G401 (cell line): Measurements from ENCODE around the gene PRG2. TPM values are rescaled to one million over a fixed set of nuclear protein-coding genes. Genes with fewer than 3 reads are reported as not detected.

ENCODE experiments used
- DNase-seq: peaks from one replicate; pipeline ENCODE4 v3.0.0-alpha.2; 2015; ENCODE audit warnings: low spot score
- in situ Hi-C: cut with HindIII; loops from 2 replicates; pipeline ENCODE4 v1.10.0; 2016; ENCODE audit warnings: low sequenced_read_pairs, mixed read lengths
- total RNA-seq: library from RNA; depleted of rRNA; stranded (reverse); fragments of >200 nt; shearing (Covaris generic); gene quantifications from 2 replicates; pipeline ENCODE4 v1.2.3, GENCODE V29; 2014

Gene PRG2
- total RNA-seq, 1 experiment from 2014 or later: not detected

DNA sequence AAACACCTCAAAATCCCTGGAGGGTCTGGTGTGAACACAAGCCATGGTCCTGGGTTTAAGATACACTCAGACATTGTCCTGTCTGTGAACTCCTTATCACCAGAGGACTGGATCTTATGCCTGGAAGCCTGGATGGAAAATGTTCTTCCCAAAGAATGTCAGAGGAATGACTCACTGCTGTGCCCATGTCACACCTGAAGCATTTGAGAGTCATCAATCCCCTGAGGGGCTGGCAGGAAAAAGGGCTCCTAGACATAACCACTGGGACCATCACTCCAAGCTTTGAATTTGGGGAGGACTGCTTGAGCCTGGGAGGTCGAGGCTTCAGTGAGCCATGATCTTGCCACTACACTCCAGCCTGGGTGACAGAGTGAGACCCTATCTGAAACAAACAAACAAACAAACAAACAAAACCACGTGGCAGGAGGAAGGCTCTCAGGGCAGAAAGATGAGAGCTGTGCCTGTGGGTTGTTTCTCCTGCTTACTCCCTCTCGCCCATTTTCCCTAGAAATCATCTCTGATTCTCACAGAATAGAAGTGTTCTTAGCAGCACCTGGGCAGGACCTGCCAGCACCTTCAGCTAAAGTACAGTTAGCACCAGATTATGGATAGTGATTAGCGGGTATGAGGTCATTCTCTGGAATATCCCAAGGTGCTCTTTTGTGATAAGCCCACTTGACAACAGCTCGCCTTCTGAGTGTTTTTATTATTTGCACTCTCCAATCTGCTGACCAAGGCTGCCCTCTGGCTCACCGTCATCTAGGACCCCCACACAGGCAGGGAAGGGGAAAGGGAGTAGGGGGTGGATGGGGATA, 11.9 kb upstream of the PRG2 start:
- DNase-seq: no peak
- in situ Hi-C loops: no loop called here

DNA sequence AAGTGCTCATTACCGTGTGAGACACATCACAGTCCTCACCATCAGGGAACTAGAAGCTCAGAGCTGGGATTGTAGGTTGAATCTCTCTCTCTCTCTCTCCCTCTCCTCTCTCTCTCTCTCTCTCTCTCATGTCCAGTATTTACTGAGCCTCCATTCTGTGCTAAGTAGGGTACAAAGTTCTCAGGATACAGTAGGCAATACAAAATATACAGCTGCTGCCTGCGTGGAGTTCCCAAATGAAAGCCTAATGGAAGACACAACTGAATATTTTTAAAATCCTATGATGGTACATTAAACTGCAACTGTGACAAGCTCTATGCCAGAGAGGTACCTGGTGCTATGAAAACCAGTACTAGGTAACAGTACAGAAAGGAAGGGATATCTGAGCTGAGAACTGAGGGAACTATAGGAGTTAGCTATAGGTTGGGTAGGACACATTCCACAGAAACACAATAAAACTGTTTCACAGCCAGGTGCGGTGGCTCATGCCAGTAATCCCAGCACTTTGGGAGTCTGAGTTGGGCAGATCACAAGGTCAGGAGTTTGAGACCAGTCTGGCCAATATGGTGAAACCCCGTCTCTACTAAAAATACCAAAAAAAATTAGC, 9.6 kb upstream of the PRG2 start:
- DNase-seq: no peak
- in situ Hi-C loops: no loop called here

DNA sequence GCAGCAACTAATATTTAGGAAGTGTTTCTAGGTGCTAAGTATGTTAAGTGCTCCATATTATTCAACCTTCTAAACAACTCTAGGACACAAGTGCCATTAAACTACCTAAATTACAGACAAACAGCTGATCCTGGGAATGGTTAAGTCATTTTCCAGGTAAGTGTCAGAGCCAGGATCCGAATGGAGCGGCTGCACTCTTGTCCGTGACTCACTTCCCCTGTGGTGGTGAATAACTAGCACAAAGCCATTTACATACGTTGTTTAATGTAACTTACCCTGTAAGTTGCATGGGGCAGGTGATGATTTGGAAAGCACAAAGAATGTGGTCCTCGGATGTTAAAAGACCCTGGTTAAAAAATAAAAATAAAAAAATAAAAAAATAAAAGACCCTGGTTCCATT, 8.8 kb upstream of the PRG2 start:
- no peak for DNase-seq
- in situ Hi-C loops: no loop called here

GRCh38 chr11:57397394-57397990, 7.0 kb upstream of the PRG2 start:
- in situ Hi-C loops: no loop called here
- DNase-seq: no peak

GRCh38 chr11:57396744-57397143, 6.3 kb upstream of the PRG2 start:
- in situ Hi-C loops: no loop called here
- no peak for DNase-seq

GRCh38 chr11:57395905-57396623, 5.6 kb upstream of the PRG2 start:
- in situ Hi-C loops: no loop called here

GRCh38 chr11:57394203-57394965, 3.9 kb upstream of the PRG2 start:
- in situ Hi-C loops: no loop called here
- no peak for DNase-seq

More at GRCh38 chr11:57395905-57396623, 5.6 kb upstream of the PRG2 start:
- no peak for DNase-seq

DNA sequence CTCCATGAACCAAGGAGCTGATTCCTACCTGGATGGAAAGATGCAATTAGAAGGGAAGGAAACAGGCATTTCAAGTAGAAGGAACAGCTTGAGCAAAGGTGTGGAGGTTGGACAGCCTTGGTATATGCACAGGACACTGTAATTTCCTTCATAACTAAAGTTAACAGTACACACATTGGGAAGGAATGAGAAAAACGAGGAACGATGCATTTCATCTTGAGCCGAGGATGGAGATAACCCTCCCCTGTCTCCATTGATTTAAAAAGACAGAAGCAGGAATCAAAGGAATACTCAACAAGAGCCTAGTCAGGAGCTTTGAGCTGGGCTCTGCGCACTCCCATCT, 2.3 kb upstream of the PRG2 start:
- in situ Hi-C loops: no loop called here
- DNase-seq: no peak

- DNase-seq: no peak
- in situ Hi-C loops: no loop called here
Measured at GRCh38 chr11:57392066-57392762, 1.8 kb upstream of the PRG2 start.

DNA sequence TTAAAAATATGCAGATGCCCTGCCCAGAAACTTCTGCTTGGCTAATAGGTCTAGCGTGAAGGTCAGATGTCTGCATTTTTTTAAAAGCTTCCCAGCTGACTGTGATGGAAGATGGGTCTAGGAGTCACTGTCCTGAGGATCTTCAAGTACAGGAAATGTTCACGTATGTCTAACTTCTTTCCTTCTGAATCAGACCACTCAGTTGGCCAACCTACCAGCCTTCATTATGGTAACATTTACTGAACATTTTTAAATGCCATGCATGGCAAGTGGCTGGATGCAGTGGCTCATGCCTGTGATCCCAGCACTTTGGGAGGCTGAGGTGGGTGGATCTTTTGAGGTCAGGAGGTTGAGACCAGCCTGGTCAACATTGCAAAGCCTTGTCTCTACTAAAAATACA, 1.1 kb upstream of the PRG2 start:
- in situ Hi-C loops: no loop called here
- no peak for DNase-seq

DNA sequence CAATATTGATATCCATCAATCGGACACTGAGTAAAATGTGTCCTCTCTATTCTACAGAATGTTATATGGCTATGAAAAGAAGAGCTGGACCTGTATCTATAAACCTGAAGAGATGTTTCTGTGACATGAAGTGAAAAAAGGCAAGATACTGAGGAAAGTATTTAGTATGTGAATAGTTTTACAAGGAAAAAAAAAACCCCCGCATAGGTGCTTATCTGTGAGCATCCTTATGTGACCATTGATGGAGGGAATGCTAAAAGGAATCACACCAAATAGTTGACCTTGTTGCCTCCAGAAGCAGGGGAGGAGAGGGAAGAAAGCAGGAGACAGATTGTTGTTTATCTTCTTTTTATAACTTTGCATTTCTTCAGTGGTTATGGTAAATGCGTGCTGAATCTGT, 661 bp upstream of the PRG2 start:
- no peak for DNase-seq
- in situ Hi-C loops: no loop called here

- in situ Hi-C loops: no loop called here
- peak; percentile 16 for DNase-seq
Measured at GRCh38 chr11:57387289-57388030, 3.0 kb downstream of the PRG2 start.

- DNase-seq: no peak
- in situ Hi-C loops: no loop called here
Measured at GRCh38 chr11:57386178-57386940, 4.1 kb downstream of the PRG2 start.

- DNase-seq: no peak
- in situ Hi-C loops: no loop called here
Measured at GRCh38 chr11:57380975-57381374, 9.5 kb downstream of the PRG2 start, which contains the start of gene PRG3. TSS of gene PRG3 (minus strand) at chr11:57381150. CDS start at chr11:57380708, 442 bp downstream.

DNA sequence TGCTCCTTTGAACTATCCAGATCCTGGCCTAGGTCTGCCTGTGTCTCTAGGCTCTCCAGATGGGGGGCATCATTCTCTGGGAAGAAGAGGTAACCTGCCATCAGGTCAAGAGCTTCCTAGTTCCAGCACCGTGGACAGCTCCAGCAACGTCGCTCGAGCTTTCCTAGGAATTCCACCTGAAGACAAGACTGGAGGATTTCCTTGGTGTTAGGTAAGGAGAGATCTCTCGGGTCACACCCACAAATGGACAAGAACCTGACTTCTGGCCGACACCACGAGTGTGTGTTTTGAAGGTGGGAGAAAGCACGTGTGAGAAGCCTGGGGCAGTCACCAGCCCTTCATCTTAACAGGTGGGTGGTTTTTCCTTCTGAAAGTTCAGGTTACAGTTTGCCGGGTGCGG, 10.7 kb downstream of the PRG2 start:
- in situ Hi-C loops: no loop called here
- DNase-seq: no peak

DNA sequence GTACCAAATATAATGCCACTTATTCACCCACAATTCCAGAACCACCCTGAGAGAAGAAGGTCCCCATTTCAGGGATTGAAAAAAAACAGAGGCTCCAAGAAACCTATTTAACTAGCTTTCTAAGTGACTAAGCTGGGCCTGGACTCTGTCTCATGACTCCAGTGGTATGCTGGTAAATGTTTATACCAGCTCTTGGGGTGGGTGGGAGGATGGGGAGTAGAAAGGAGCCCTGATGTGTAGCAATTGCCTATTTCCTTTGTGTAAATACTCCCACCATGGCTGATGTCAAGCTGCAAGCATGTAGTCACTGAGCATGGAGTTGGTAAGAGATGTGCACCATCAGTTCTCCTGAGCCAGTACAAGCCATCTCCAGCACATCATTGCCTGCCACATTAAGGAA, 12.3 kb downstream of the PRG2 start:
- in situ Hi-C loops: no loop called here
- no peak for DNase-seq

GRCh38 chr11:57377107-57377506, 13.3 kb downstream of the PRG2 start:
- no peak for DNase-seq
- in situ Hi-C loops: no loop called here
